DOHH2 (cell line): ENCODE measurements around the gene FBXW5.

Experiments used
- CTCF ChIP-seq: fragments of 200-600 bp; sonication (generic); IDR thresholded peaks from one replicate; pipeline ENCODE4 v1.5.1; 2014; ENCODE audit warnings: antibody characterized with exemption, mild to moderate bottlenecking, low read depth, low read length; ENCODE audit not compliant: poor library complexity, severe bottlenecking
- EZH2phosphoT487 ChIP-seq: fragments of 200-600 bp; sonication (generic); IDR thresholded peaks from 2 replicates; pipeline ENCODE4 v1.6.1; 2017; ENCODE audit warnings: borderline replicate concordance, mild to moderate bottlenecking, antibody characterized with exemption, low read length, moderate library complexity, mixed read lengths

- TF ChIP-seq CTCF (no peak), EZH2phosphoT487 (no peak)
Measured at GRCh38 chr9:136968333-136969127, 24.0 kb upstream of the FBXW5 start.
